OCI-LY1 (cell line): Measurements from ENCODE around the gene TRA2A.

ENCODE experiments used
- EZH2 ChIP-seq: fragments of 200-600 bp; sonication (generic), shearing (Covaris generic); IDR thresholded peaks from 2 replicates; pipeline ENCODE4 v1.8.0; 2017; ENCODE audit warnings: borderline replicate concordance, mixed run types, mild to moderate bottlenecking, antibody characterized with exemption, low read length, moderate library complexity, mixed read lengths
- TF ChIP-seq, protein P1 (sequence below): fragments of 200-600 bp; sonication (generic), shearing (Covaris generic); IDR thresholded peaks from 2 replicates; pipeline ENCODE4 v1.5.1; 2017; ENCODE audit warnings: mild to moderate bottlenecking, antibody characterized with exemption, low read length, moderate library complexity, mixed read lengths

DNA sequence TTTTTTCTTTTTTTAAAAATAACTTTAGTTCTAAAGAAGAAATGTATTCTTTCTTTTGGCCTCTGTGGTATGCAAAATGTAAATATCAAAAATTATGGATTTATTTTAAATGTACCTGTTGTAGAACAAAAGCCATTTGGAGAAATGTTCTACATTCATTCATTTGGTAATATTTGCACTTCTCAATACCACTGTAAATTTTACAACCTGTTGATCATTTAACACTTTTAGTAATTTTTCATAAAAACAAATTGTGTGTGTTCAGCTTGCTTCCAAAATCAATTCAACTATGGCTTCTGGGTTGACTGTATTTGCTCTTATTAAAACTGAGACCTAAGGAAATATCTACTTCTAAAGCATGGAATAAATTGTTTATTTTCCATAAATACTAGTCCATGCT is 59.2 kb downstream of the TRA2A start:
- TF ChIP-seq, protein P1, sequence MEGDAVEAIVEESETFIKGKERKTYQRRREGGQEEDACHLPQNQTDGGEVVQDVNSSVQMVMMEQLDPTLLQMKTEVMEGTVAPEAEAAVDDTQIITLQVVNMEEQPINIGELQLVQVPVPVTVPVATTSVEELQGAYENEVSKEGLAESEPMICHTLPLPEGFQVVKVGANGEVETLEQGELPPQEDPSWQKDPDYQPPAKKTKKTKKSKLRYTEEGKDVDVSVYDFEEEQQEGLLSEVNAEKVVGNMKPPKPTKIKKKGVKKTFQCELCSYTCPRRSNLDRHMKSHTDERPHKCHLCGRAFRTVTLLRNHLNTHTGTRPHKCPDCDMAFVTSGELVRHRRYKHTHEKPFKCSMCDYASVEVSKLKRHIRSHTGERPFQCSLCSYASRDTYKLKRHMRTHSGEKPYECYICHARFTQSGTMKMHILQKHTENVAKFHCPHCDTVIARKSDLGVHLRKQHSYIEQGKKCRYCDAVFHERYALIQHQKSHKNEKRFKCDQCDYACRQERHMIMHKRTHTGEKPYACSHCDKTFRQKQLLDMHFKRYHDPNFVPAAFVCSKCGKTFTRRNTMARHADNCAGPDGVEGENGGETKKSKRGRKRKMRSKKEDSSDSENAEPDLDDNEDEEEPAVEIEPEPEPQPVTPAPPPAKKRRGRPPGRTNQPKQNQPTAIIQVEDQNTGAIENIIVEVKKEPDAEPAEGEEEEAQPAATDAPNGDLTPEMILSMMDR = no peak
- TF ChIP-seq EZH2 = no peak
